ENCODE results near the gene CYP46A1.

The CYP46A1 gene

GRCh38 chr14:99717682-99718013 lies 33.5 kb downstream of the CYP46A1 start:
- in situ Hi-C loops (cut with MboI; ENCODE audit: low pct_unique_long_range_greater_than_20kb, low sequenced_read_pairs, unreplicated experiment): loop anchor here (25.0 kb wide), 1 partner anchor 170 kb away; no protein-coding TSS in a partner anchor
- TF ChIP-seq, protein P1, sequence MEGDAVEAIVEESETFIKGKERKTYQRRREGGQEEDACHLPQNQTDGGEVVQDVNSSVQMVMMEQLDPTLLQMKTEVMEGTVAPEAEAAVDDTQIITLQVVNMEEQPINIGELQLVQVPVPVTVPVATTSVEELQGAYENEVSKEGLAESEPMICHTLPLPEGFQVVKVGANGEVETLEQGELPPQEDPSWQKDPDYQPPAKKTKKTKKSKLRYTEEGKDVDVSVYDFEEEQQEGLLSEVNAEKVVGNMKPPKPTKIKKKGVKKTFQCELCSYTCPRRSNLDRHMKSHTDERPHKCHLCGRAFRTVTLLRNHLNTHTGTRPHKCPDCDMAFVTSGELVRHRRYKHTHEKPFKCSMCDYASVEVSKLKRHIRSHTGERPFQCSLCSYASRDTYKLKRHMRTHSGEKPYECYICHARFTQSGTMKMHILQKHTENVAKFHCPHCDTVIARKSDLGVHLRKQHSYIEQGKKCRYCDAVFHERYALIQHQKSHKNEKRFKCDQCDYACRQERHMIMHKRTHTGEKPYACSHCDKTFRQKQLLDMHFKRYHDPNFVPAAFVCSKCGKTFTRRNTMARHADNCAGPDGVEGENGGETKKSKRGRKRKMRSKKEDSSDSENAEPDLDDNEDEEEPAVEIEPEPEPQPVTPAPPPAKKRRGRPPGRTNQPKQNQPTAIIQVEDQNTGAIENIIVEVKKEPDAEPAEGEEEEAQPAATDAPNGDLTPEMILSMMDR (IDR thresholded peaks at IDR 0.05; ENCODE audit: extremely low read depth, insufficient read depth, missing control alignments): no peak
- no peak for DNase-seq (ENCODE audit: low spot score)

DNA sequence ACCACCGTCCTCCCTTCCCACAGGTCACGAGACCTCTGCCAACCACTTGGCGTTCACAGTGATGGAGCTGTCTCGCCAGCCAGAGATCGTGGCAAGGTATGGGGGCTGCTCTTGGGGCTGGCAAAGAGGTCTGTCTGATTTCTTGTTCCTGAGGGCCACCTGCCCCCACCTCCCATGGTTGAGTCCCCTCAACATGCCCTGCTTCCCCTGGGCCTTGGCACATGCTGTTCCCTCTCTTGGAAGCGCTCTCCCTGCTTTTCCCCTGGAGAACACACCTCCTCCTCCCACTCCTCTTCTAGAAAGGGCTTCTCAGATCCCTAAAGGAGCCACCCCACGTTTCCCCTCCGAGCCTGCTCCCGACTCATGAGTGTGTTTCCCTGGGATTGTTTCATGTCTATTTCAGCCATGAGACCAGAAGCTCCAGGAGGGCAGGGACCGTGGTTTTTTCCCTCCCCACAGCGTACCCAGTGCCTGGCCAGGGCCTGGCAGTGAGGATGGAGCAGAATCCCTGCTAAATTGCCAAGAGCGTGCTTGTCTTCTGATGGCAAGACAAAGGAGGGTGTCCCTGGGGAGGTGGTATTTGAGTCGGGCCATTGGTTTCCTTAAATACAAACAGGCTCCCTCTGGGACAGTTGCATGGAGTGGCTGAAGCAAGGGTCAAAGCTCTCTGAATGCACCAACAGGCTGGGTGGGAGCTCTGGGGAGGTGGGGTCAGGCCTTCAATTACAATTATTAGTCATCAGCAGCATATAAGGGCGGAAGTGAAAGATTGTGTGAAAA lies 34.1 kb downstream of the CYP46A1 start:
- peak; percentile 60 for DNase-seq (ENCODE audit: low spot score)
- TF ChIP-seq, protein P1 (IDR thresholded peaks at IDR 0.05; ENCODE audit: extremely low read depth, insufficient read depth, missing control alignments): no peak
- in situ Hi-C loops (cut with MboI; ENCODE audit: low pct_unique_long_range_greater_than_20kb, low sequenced_read_pairs, unreplicated experiment): loop anchor here (25.0 kb wide), 1 partner anchor 169 kb away; no protein-coding TSS in a partner anchor

DNA sequence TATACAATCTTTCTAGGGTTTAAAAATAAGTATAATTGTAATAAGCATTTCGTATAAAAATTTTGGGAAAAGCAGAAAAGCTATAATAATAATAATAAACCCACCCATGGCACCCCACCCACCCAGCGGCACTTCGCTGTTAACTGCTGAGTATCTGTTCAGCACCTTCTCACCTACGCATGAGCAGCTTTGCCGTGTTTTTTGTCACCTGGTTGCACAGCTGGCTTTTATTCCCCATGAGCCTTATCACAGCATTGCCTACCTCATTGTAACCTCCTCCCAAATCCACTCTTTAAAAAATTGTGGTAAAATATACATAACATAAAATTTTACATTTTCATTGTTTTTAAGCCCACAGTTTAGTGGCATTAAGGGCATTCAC lies 34.7 kb downstream of the CYP46A1 start:
- in situ Hi-C loops (cut with MboI; ENCODE audit: low pct_unique_long_range_greater_than_20kb, low sequenced_read_pairs, unreplicated experiment): loop anchor here (25.0 kb wide), 1 partner anchor 168 kb away; no protein-coding TSS in a partner anchor
- TF ChIP-seq, protein P1 (IDR thresholded peaks at IDR 0.05; ENCODE audit: extremely low read depth, insufficient read depth, missing control alignments): no peak
- DNase-seq (ENCODE audit: low spot score): no peak

GRCh38 chr14:99720941-99721791 lies 37.1 kb downstream of the CYP46A1 start:
- in situ Hi-C loops (cut with MboI; ENCODE audit: low pct_unique_long_range_greater_than_20kb, low sequenced_read_pairs, unreplicated experiment): loop anchor here (25.0 kb wide), 1 partner anchor 166 kb away; no protein-coding TSS in a partner anchor
- TF ChIP-seq, protein P1 (IDR thresholded peaks at IDR 0.05; ENCODE audit: extremely low read depth, insufficient read depth, missing control alignments): no peak
- DNase-seq (ENCODE audit: low spot score): no peak

DNA sequence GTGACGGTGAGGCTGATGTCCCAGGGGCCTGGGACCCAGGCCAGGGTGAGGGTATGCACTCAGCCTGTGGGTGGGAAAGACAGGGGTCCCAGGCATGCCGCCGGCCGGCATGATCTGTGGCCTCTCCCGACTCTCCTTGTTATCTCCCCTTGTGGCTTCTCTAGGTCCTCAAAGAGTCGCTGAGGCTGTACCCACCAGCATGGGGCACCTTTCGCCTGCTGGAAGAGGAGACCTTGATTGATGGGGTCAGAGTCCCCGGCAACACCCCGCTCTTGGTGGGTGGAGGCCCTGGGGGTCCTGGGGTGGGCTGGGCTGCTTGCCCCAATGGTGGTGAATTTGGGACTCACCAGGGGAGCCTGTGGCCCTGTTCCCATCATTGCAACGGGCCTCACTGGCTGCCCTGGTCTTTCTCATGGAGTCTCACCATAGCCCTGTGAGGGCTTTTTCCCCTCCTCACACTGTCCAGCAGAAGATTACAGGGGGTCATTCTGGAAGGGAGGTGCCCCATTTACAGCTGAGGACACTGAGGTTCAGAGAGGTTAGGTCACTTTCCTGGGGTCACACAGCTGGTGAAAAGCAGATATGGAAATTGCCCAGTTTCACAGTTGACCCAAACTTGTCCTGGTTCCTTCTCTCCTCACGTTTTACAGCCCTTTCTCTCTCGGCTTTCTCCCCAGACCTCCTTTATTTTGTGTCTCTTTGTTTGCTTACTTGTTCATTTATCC lies 37.9 kb downstream of the CYP46A1 start:
- TF ChIP-seq, protein P1 (IDR thresholded peaks at IDR 0.05; ENCODE audit: extremely low read depth, insufficient read depth, missing control alignments): no peak
- in situ Hi-C loops (cut with MboI; ENCODE audit: low pct_unique_long_range_greater_than_20kb, low sequenced_read_pairs, unreplicated experiment): loop anchor here (25.0 kb wide), 1 partner anchor 165 kb away; no protein-coding TSS in a partner anchor
- DNase-seq (ENCODE audit: low spot score): no peak

- DNase-seq (ENCODE audit: low spot score): no peak
- TF ChIP-seq, protein P1 (IDR thresholded peaks at IDR 0.05; ENCODE audit: extremely low read depth, insufficient read depth, missing control alignments): no peak
- in situ Hi-C loops (cut with MboI; ENCODE audit: low pct_unique_long_range_greater_than_20kb, low sequenced_read_pairs, unreplicated experiment): loop anchor here (25.0 kb wide), 1 partner anchor 165 kb away; no protein-coding TSS in a partner anchor
Measured at GRCh38 chr14:99722741-99723140, 38.6 kb downstream of the CYP46A1 start.

Data from GM13977 (cell line).